Measurements from ENCODE around the gene STARD9.
"Not testable (repeated sequence)": the region's sequence is repeated elsewhere in the genome, so short reads cannot be mapped to it uniquely, and the experiment has no call there.

Gene STARD9

GRCh38 chr15:42760759-42761158 is 185.4 kb downstream of the STARD9 start:
- no peak overlapping the region for H3K4me3 ChIP-seq (ENCODE audit: low read depth, low read length)
- TF ChIP-seq, protein P1, sequence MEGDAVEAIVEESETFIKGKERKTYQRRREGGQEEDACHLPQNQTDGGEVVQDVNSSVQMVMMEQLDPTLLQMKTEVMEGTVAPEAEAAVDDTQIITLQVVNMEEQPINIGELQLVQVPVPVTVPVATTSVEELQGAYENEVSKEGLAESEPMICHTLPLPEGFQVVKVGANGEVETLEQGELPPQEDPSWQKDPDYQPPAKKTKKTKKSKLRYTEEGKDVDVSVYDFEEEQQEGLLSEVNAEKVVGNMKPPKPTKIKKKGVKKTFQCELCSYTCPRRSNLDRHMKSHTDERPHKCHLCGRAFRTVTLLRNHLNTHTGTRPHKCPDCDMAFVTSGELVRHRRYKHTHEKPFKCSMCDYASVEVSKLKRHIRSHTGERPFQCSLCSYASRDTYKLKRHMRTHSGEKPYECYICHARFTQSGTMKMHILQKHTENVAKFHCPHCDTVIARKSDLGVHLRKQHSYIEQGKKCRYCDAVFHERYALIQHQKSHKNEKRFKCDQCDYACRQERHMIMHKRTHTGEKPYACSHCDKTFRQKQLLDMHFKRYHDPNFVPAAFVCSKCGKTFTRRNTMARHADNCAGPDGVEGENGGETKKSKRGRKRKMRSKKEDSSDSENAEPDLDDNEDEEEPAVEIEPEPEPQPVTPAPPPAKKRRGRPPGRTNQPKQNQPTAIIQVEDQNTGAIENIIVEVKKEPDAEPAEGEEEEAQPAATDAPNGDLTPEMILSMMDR (IDR thresholded peaks at IDR 0.05; ENCODE audit: low read depth, low read length): no peak

DNA sequence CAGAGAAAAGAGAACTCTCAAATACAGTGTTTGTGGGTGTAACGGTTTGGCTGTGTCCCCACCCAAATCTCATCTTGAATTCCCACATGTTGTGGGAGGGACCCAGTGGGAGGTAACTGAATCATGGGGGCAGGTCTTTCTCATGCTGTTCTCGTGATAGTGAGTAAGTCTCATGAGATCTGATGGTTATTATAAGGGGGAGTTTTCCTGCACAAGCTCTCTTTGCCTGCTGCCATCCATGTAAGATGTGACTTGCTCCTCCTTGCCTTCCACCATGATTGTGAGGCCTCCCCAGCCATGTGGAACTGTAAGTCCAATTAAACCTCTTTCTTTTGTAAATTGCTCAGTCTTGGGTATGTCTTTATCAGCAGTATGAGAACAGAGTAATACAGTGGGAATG is 186.4 kb downstream of the STARD9 start:
- H3K4me3 ChIP-seq (ENCODE audit: low read depth, low read length): not testable (repeated sequence)

DNA sequence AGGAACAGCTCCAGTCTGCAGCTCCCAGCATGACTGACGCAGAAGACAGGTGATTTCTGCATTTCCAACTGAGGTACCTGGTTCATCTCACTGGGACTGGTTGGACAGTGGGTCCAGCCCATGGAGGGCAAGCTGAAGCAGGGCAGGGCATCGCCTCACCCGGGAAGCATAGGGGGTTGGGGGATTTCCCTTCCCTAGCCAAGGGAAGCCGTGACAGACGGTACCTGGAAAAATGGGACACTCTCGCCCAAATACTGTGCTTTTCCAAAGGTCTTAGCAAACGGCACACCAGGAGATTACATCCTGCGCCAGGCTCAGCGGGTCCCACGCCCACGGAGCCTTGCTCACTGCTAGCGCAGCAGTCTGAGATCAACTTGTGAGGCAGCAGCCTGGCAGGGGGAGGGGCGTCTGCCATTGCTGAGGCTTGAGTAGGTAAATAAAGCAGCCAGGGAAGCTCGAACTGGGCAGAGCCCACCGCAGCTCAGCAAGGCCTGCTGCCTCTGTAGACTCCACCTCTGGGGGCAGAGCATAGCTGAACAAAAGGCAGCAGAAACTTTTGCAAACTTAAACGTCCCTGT is 188.8 kb downstream of the STARD9 start:
- H3K4me3 ChIP-seq (ENCODE audit: low read depth, low read length): not testable (repeated sequence)

DNA sequence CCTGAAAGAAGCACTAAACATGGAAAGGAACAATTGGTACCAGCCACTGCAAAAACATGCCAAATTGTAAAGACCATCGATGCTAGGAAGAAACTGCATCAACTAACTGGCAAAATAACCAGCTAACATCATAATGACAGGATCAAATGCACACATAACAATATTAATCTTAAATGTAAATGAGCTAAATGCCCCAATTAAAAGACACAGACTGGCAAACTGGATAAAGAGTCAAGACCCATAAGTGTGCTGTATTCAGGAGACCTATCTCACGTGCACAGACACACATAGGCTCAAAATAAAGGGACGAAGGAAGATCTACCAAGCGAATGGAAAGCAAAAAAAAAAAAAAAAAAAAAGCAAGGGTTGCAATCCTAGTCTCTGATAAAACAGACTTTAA is 190.7 kb downstream of the STARD9 start:
- not testable (repeated sequence) for H3K4me3 ChIP-seq (ENCODE audit: low read depth, low read length)

All from WI38 (cell line).